NOMO-1 (cell line): Measurements from ENCODE around the gene ZNF653.
"Not testable (repeated sequence)": the region's sequence is repeated elsewhere in the genome, so short reads cannot be mapped to it uniquely, and the experiment has no call there.

Experiments used
- DNase-seq, 2 experiments: peaks; one replicate each; lab custom pipeline; 2025; ENCODE audit not compliant: unreplicated experiment in 2 of 2; lab: John Stamatoyannopoulos, UW

ZNF653 gene

DNA sequence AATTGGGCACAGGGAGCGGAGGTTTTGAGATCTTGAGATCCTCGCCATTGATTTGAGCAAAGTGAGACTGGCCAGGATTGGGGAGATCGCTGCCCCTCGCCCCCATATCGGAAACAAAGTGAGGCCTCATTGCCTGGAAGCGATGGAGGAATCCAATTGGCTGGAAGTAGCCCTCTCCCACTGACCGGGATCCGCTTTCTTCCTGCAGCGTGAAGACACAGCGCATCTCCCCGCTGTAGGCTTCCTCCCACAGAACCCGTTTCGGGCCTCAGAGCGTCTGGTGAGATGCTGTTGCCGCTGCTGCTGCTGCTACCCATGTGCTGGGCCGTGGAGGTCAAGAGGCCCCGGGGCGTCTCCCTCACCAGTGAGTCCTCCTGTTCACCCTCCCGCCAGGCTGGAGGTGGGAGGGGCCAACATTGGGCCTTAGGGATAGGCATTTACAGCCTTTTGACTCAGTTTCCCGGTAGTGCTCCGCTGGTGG is 69.8 kb downstream of the ZNF653 start:
- DNase-seq: no peak

DNA sequence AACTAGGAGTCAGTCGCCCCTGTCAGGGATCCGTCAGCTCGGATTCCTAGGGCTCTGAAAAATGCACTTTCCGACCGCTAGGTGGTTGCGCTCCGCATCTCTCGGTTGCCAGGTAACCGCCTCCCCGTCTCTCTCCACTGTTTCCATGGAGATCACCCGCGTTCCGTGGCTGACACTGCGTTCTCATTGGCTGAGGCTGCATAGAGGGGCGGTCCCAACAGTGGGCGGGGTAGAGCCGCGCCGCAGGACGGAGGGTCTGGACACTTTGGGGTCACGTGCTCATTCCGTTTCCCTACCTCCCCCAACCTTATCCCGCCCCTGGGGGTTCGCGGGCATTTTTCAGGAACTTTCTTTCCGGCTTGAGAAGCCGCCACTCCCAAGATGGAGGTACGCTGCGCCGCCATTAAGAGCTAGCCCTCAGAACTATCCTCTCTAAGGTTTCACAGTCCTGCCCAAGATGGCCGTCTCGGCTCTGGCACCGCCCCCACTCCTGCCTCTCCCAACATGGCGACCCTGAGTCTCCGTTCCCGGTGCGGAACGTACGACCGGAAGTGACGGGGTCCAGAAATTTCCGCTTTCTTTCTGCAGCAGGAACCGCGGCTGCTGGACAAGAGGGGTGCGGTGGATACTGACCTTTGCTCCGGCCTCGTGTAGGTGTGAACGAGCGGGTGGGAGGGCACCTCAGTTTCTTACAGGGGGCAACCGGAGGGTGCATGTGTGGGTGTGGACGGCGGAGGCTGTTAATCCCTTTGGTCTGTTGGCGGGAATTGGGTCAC is 70.4 kb downstream of the ZNF653 start, which contains the start of the genes ODAD3 and PRKCSH:
Gene ODAD3 (minus strand): TSS at position 65 of the 776 bp plus-strand sequence. CDS start 105 bp downstream, outside the sequence.
Gene PRKCSH (plus strand): TSS at position 579 of the 776 bp plus-strand sequence. CDS start 483 bp downstream, outside the sequence.
- DNase-seq: peak; percentile 99 to 100

DNA sequence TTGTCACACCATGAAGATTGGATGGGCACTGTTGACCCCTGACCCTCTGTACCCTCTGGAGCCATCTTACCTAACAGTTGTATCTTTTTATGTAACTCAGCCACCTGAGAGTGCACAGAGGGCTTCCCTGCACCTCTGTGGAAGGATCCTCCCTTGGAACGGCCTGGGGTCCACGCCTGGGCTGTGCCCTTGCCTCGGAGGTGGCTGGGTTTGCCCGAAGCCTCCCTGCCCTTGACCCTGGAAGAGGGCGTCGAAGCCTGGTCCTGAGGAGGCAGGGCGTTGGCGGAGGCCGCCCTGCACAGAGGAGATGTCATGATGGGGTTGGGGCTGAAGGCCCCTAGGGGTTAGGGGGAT is 71.0 kb downstream of the ZNF653 start:
- DNase-seq: no peak

GRCh38 chr19:11433526-11433925 is 72.1 kb downstream of the ZNF653 start:
- DNase-seq: not testable (repeated sequence)
